ENCODE measurements around the gene NUCB1.
"Not testable (repeated sequence)": the region's sequence is repeated elsewhere in the genome, so short reads cannot be mapped to it uniquely, and the experiment has no call there.

Gene NUCB1

GRCh38 chr19:48907671-48908070, 7.6 kb downstream of the NUCB1 start:
- DNase-seq, result no peak
- TF ChIP-seq GATA1 (IDR thresholded peaks at IDR 0.05; ENCODE audit: low read depth, low read length) (no peak), POLR2A (IDR thresholded peaks at IDR 0.05; ENCODE audit: low read length) (no peak)

GRCh38 chr19:48909424-48910077, 9.4 kb downstream of the NUCB1 start:
- not testable (repeated sequence) for DNase-seq

- TF ChIP-seq GATA1 (IDR thresholded peaks at IDR 0.05; ENCODE audit: low read depth, low read length) (no peak), POLR2A (IDR thresholded peaks at IDR 0.05; ENCODE audit: low read length) (no peak)
- DNase-seq, result no peak
These were observed 10.7 kb downstream of the NUCB1 start for GRCh38 chr19:48910803-48911202.

- peak in 1 of 2 experiments; percentile 60 for DNase-seq
- TF ChIP-seq POLR2A (IDR thresholded peaks at IDR 0.05; ENCODE audit: low read length), result no peak
- TF ChIP-seq GATA1 (IDR thresholded peaks at IDR 0.05; ENCODE audit: low read depth, low read length), result no peak
These were observed 13.2 kb downstream of the NUCB1 start for GRCh38 chr19:48913114-48913889.

GRCh38 chr19:48914181-48914580, 14.1 kb downstream of the NUCB1 start:
- DNase-seq, result no peak

GRCh38 chr19:48915757-48916156, 15.6 kb downstream of the NUCB1 start:
- no peak for DNase-seq
- TF ChIP-seq POLR2A (IDR thresholded peaks at IDR 0.05; ENCODE audit: low read length) (no peak), GATA1 (IDR thresholded peaks at IDR 0.05; ENCODE audit: low read depth, low read length) (no peak)

More at GRCh38 chr19:48914181-48914580, 14.1 kb downstream of the NUCB1 start:
- TF ChIP-seq GATA1 (IDR thresholded peaks at IDR 0.05; ENCODE audit: low read depth, low read length) (no peak), POLR2A (IDR thresholded peaks at IDR 0.05; ENCODE audit: low read length) (no peak)

GRCh38 chr19:48918071-48918470, 18.0 kb downstream of the NUCB1 start:
- no peak for DNase-seq
- no peak for TF ChIP-seq GATA1 (IDR thresholded peaks at IDR 0.05; ENCODE audit: low read depth, low read length)
- no peak for TF ChIP-seq POLR2A (IDR thresholded peaks at IDR 0.05; ENCODE audit: low read length)

GRCh38 chr19:48918801-48919247, 18.7 kb downstream of the NUCB1 start:
- DNase-seq, result peak in 1 of 2 experiments; percentile 53
- no peak for TF ChIP-seq POLR2A (IDR thresholded peaks at IDR 0.05; ENCODE audit: low read length)
- no peak for TF ChIP-seq GATA1 (IDR thresholded peaks at IDR 0.05; ENCODE audit: low read depth, low read length)

- not testable (repeated sequence) for DNase-seq
These were observed 19.2 kb downstream of the NUCB1 start for GRCh38 chr19:48919271-48919670.

GRCh38 chr19:48920949-48921348, 20.8 kb downstream of the NUCB1 start:
- no peak for DNase-seq
- TF ChIP-seq POLR2A (IDR thresholded peaks at IDR 0.05; ENCODE audit: low read length) (no peak), GATA1 (IDR thresholded peaks at IDR 0.05; ENCODE audit: low read depth, low read length) (no peak)

GRCh38 chr19:48921721-48922500, 21.8 kb downstream of the NUCB1 start:
- DNase-seq, result no peak
- TF ChIP-seq GATA1 (IDR thresholded peaks at IDR 0.05; ENCODE audit: low read depth, low read length), result no peak
- TF ChIP-seq POLR2A (IDR thresholded peaks at IDR 0.05; ENCODE audit: low read length), result no peak

- no peak for TF ChIP-seq POLR2A (IDR thresholded peaks at IDR 0.05; ENCODE audit: low read length)
- no peak for TF ChIP-seq GATA1 (IDR thresholded peaks at IDR 0.05; ENCODE audit: low read depth, low read length)
These were observed 22.7 kb downstream of the NUCB1 start for GRCh38 chr19:48922548-48923490.

GRCh38 chr19:48925240-48925843, 25.2 kb downstream of the NUCB1 start:
- TF ChIP-seq POLR2A (IDR thresholded peaks at IDR 0.05; ENCODE audit: low read length) (no peak), GATA1 (IDR thresholded peaks at IDR 0.05; ENCODE audit: low read depth, low read length) (no peak)
- no peak for DNase-seq

More at GRCh38 chr19:48922548-48923490, 22.7 kb downstream of the NUCB1 start:
- DNase-seq, result no peak
